ENCODE data around the gene ROCK2. TPM values are rescaled to one million over a fixed set of nuclear protein-coding genes. Genes with fewer than 3 reads are reported as not detected.

Gene ROCK2
- polyA plus RNA-seq, 3 donors: 2.8 to 10.2 (median 4.3) TPM

GRCh38 chr2:11373096-11373495, 28.7 kb upstream of the ROCK2 start:
- no peaks in the 10 kb centered on the region for H3K36me3 Mint-ChIP-seq

GRCh38 chr2:11371092-11371937, 26.9 kb upstream of the ROCK2 start:
- H2AFZ ChIP-seq (ENCODE audit: insufficient read depth, low read depth, low read length, poor library complexity, severe bottlenecking): no peak overlapping the region
- H3K27ac Mint-ChIP-seq: no peak overlapping the region

More at GRCh38 chr2:11373096-11373495, 28.7 kb upstream of the ROCK2 start:
- intact Hi-C loops (cut with micrococcal nuclease): no loop called here
- H3K27ac Mint-ChIP-seq: no peak overlapping the region
- H3K4me1 Mint-ChIP-seq: peaks cover 4% of the 10 kb centered on the region
- no peak for TF ChIP-seq CTCF (IDR thresholded peaks at IDR 0.05)
- Histone ChIP-seq H2AFZ (ENCODE audit: insufficient read depth, low read depth, low read length, poor library complexity, severe bottlenecking) (no peak overlapping the region), H3K36me3 (replicated peaks in 1 of 2; ENCODE audit: control insufficient read depth in 1 of 2, insufficient read depth in 2 of 2, low read length in 2 of 2) (no peaks in the 10 kb centered on the region), H3K9ac (ENCODE audit: insufficient read depth, low read length, poor library complexity, severe bottlenecking) (no peak overlapping the region), H3K9me3 (replicated peaks in 1 of 2; ENCODE audit: control insufficient read depth in 1 of 2, insufficient read depth in 1 of 2, low read length in 2 of 2) (no peaks in the 10 kb centered on the region), H3K4me3 (replicated peaks in 1 of 3; ENCODE audit: low read depth in 2 of 3, low read length in 3 of 3) (no peak overlapping the region), H3K79me2 (ENCODE audit: insufficient read depth, low read length) (no peaks in the 10 kb centered on the region), H3K4me1 (ENCODE audit: control insufficient read depth in 1 of 2, insufficient read depth in 2 of 2, low read length in 2 of 2) (no peaks in the 10 kb centered on the region), H4K20me1 (ENCODE audit: insufficient read depth, low read length) (no peaks in the 10 kb centered on the region), H3K27me3 (ENCODE audit: control insufficient read depth in 2 of 2, insufficient read depth in 2 of 2, low read length in 2 of 2) (no peaks in the 10 kb centered on the region), H3K27ac (ENCODE audit: low read depth in 1 of 2, low read length in 2 of 2) (no peak overlapping the region), H3K4me2 (replicated peaks; ENCODE audit: extremely low read depth, low read length, poor library complexity, severe bottlenecking) (no peak overlapping the region)
- no peak overlapping the region for H3K4me3 Mint-ChIP-seq
- DNase-seq: no peak
- H3K27me3 Mint-ChIP-seq (ENCODE audit: low read depth in 3 of 3): peaks cover 0 to 1% (median 1%) of the 10 kb centered on the region in 3 donors
- peaks cover 0 to 1% (median 0%) of the 10 kb centered on the region in 7 donors for H3K9me3 Mint-ChIP-seq
- WGBS (ENCODE audit: insufficient coverage): 40% methylated on average over 1 of the region's 4 CpGs

More at GRCh38 chr2:11371092-11371937, 26.9 kb upstream of the ROCK2 start:
- H3K36me3 ChIP-seq (replicated peaks in 1 of 2; ENCODE audit: control insufficient read depth in 1 of 2, insufficient read depth in 2 of 2, low read length in 2 of 2): no peaks in the 10 kb centered on the region
- H3K4me1 ChIP-seq (ENCODE audit: control insufficient read depth in 1 of 2, insufficient read depth in 2 of 2, low read length in 2 of 2): no peaks in the 10 kb centered on the region
- H3K79me2 ChIP-seq (ENCODE audit: insufficient read depth, low read length): no peaks in the 10 kb centered on the region
- no peaks in the 10 kb centered on the region for H4K20me1 ChIP-seq (ENCODE audit: insufficient read depth, low read length)
- DNase-seq: no peak
- H3K27me3 Mint-ChIP-seq (ENCODE audit: low read depth in 3 of 3): peaks cover 0 to 1% (median 1%) of the 10 kb centered on the region in 3 donors
- no peak overlapping the region for H3K27ac ChIP-seq (ENCODE audit: low read depth in 1 of 2, low read length in 2 of 2)
- no peak overlapping the region for H3K9ac ChIP-seq (ENCODE audit: insufficient read depth, low read length, poor library complexity, severe bottlenecking)
- no peaks in the 10 kb centered on the region for H3K27me3 ChIP-seq (ENCODE audit: control insufficient read depth in 2 of 2, insufficient read depth in 2 of 2, low read length in 2 of 2)
- no peak for TF ChIP-seq CTCF (IDR thresholded peaks at IDR 0.05)
- H3K9me3 Mint-ChIP-seq: peaks cover 0 to 1% (median 0%) of the 10 kb centered on the region in 7 donors
- H3K9me3 ChIP-seq (replicated peaks in 1 of 2; ENCODE audit: control insufficient read depth in 1 of 2, insufficient read depth in 1 of 2, low read length in 2 of 2): no peaks in the 10 kb centered on the region
- WGBS (ENCODE audit: insufficient coverage): 95% methylated on average over 16 of the region's 17 CpGs
- H3K4me2 ChIP-seq (replicated peaks; ENCODE audit: extremely low read depth, low read length, poor library complexity, severe bottlenecking): no peak overlapping the region
- intact Hi-C loops (cut with micrococcal nuclease): no loop called here
- no peaks in the 10 kb centered on the region for H3K36me3 Mint-ChIP-seq
- H3K4me1 Mint-ChIP-seq: peaks cover 3% of the 10 kb centered on the region
- H3K4me3 Mint-ChIP-seq: no peak overlapping the region
- no peak overlapping the region for H3K4me3 ChIP-seq (replicated peaks in 1 of 3; ENCODE audit: low read depth in 2 of 3, low read length in 3 of 3)
